ENCODE data around the gene EGFLAM. TPM values are rescaled to one million over a fixed set of nuclear protein-coding genes. Genes with fewer than 3 reads are reported as not detected.

Gene EGFLAM
- total and polyA plus RNA-seq, 2 experiments from 2014 or later = 0.24 to 1.9 TPM

GRCh38 chr5:38466424-38467189, 208.2 kb downstream of the EGFLAM start:
- Histone ChIP-seq H3K79me2 (replicated peaks; ENCODE audit: insufficient read depth) (no peaks in the 10 kb centered on the region), H2AFZ (0 out of 2 replicates have a peak overlapping the region, but pooled peaks have one; percentile 80), H4K20me1 (replicated peaks; ENCODE audit: insufficient read depth) (no peaks in the 10 kb centered on the region), H3K27me3 (ENCODE audit: insufficient read depth) (no peaks in the 10 kb centered on the region), H3K27ac (ENCODE audit: low read depth) (no peak overlapping the region), H3F3A (replicated peaks; ENCODE audit: low read depth) (no peaks in the 10 kb centered on the region), H3K36me3 (ENCODE audit: insufficient read depth) (no peaks in the 10 kb centered on the region), H3K4me2 (no peak overlapping the region), H3K4me3 (no peak overlapping the region), H3K4me1 (ENCODE audit: insufficient read depth) (no peaks in the 10 kb centered on the region), H3K9me2 (ENCODE audit: insufficient read depth) (no peaks in the 10 kb centered on the region; the same call in 1 of the 2 replicates)
- Mint-ChIP-seq H3K4me3 (no peak overlapping the region), H3K4me1 (peaks cover 15% of the 10 kb centered on the region), H3K27ac (no peak overlapping the region), H3K36me3 (ENCODE audit: low read depth) (no peaks in the 10 kb centered on the region), H3K27me3 (ENCODE audit: insufficient read depth, low read depth, poor library complexity) (peaks cover 4% of the 10 kb centered on the region), H3K9me3 (no peaks in the 10 kb centered on the region)
- ATAC-seq = no peak
- TF ChIP-seq CTCF (conservative IDR thresholded peaks at IDR 0.05; ENCODE audit: low read depth in 2 of 2) (no peak), POLR2AphosphoS5 (IDR thresholded peaks at IDR 0.05; ENCODE audit: low read depth) (no peak), EZH2phosphoT487 (IDR thresholded peaks at IDR 0.05; ENCODE audit: unreplicated experiment) (no peak), ZNF114 (CRISPR knock-in tag; IDR thresholded peaks at IDR 0.05) (no peak), JUNB (IDR thresholded peaks at IDR 0.05; ENCODE audit: unreplicated experiment) (no peak), ZNF331 (CRISPR knock-in tag; IDR thresholded peaks at IDR 0.05; ENCODE audit: low read depth) (no peak), CREB1 (CRISPR knock-in tag; IDR thresholded peaks at IDR 0.05; ENCODE audit: low read depth) (no peak), NANOG (IDR thresholded peaks at IDR 0.05; ENCODE audit: borderline replicate concordance) (no peak), REST (IDR thresholded peaks at IDR 0.05; ENCODE audit: unreplicated experiment) (no peak), EZH2 (IDR thresholded peaks at IDR 0.05; ENCODE audit: low read depth, unreplicated experiment) (no peak)
- TF ChIP-seq, protein P1, sequence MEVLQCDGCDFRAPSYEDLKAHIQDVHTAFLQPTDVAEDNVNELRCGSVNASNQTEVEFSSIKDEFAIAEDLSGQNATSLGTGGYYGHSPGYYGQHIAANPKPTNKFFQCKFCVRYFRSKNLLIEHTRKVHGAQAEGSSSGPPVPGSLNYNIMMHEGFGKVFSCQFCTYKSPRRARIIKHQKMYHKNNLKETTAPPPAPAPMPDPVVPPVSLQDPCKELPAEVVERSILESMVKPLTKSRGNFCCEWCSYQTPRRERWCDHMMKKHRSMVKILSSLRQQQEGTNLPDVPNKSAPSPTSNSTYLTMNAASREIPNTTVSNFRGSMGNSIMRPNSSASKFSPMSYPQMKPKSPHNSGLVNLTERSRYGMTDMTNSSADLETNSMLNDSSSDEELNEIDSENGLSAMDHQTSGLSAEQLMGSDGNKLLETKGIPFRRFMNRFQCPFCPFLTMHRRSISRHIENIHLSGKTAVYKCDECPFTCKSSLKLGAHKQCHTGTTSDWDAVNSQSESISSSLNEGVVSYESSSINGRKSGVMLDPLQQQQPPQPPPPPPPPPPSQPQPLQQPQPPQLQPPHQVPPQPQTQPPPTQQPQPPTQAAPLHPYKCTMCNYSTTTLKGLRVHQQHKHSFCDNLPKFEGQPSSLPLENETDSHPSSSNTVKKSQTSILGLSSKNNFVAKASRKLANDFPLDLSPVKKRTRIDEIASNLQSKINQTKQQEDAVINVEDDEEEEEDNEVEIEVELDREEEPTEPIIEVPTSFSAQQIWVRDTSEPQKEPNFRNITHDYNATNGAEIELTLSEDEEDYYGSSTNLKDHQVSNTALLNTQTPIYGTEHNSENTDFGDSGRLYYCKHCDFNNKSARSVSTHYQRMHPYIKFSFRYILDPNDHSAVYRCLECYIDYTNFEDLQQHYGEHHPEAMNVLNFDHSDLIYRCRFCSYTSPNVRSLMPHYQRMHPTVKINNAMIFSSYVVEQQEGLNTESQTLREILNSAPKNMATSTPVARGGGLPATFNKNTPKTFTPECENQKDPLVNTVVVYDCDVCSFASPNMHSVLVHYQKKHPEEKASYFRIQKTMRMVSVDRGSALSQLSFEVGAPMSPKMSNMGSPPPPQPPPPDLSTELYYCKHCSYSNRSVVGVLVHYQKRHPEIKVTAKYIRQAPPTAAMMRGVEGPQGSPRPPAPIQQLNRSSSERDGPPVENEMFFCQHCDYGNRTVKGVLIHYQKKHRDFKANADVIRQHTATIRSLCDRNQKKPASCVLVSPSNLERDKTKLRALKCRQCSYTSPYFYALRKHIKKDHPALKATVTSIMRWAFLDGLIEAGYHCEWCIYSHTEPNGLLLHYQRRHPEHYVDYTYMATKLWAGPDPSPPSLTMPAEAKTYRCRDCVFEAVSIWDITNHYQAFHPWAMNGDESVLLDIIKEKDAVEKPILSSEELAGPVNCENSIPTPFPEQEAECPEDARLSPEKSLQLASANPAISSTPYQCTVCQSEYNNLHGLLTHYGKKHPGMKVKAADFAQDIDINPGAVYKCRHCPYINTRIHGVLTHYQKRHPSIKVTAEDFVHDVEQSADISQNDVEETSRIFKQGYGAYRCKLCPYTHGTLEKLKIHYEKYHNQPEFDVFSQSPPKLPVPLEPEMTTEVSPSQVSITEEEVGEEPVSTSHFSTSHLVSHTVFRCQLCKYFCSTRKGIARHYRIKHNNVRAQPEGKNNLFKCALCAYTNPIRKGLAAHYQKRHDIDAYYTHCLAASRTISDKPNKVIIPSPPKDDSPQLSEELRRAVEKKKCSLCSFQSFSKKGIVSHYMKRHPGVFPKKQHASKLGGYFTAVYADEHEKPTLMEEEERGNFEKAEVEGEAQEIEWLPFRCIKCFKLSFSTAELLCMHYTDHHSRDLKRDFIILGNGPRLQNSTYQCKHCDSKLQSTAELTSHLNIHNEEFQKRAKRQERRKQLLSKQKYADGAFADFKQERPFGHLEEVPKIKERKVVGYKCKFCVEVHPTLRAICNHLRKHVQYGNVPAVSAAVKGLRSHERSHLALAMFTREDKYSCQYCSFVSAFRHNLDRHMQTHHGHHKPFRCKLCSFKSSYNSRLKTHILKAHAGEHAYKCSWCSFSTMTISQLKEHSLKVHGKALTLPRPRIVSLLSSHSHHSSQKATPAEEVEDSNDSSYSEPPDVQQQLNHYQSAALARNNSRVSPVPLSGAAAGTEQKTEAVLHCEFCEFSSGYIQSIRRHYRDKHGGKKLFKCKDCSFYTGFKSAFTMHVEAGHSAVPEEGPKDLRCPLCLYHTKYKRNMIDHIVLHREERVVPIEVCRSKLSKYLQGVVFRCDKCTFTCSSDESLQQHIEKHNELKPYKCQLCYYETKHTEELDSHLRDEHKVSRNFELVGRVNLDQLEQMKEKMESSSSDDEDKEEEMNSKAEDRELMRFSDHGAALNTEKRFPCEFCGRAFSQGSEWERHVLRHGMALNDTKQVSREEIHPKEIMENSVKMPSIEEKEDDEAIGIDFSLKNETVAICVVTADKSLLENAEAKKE (CRISPR knock-in tag; IDR thresholded peaks at IDR 0.05) = no peak
- DNase-seq (ENCODE audit: low spot score) = no peak

Measured in GM23338 (cell line).